K562 (cell line): ENCODE measurements around the gene EXOC6. TPM values are rescaled to one million over a fixed set of nuclear protein-coding genes. Genes with fewer than 3 reads are reported as not detected.

ENCODE experiments used
- BRD4 ChIP-seq: fragments of 200-600 bp; sonication (generic); IDR thresholded peaks from 2 replicates; pipeline ENCODE4 v1.6.1; 2017; ENCODE audit warnings: inconsistent platforms
- BRF1 ChIP-seq: IDR thresholded peaks from 3 replicates; pipeline ENCODE4 v1.6.1; 2011; ENCODE audit warnings: borderline replicate concordance, mild to moderate bottlenecking; ENCODE audit not compliant: insufficient read length; ENCODE audit errors: extremely low read depth
- CXXC5 ChIP-seq: fragments of 250-450 bp; sonication (Bioruptor Pico); IDR thresholded peaks from 2 replicates; pipeline ENCODE4 v1.8.0; 2022; ENCODE audit warnings: inconsistent platforms, mild to moderate bottlenecking, moderate library complexity
- EHMT2 ChIP-seq: fragments of 450-650 bp; IDR thresholded peaks from 2 replicates; pipeline ENCODE4 v1.6.1; 2018; ENCODE audit warnings: antibody characterized with exemption
- IRF9 ChIP-seq: fragments of 450-650 bp; IDR thresholded peaks from 2 replicates; pipeline ENCODE4 v1.6.1; 2016; ENCODE audit warnings: missing biosample characterization, missing genetic modification characterization
- MITF ChIP-seq: IDR thresholded peaks from 2 replicates; pipeline ENCODE4 v1.6.1; 2014; ENCODE audit warnings: antibody characterized with exemption
- MTA3 ChIP-seq: fragments of 450-650 bp; formaldehyde crosslinking; IDR thresholded peaks from 2 replicates; pipeline ENCODE4 v1.6.1; 2017; ENCODE audit warnings: mild to moderate bottlenecking, borderline replicate concordance
- NR4A1 ChIP-seq, 2 experiments: fragments of 250-450 bp in 1 of 2; fragments of 450-650 bp in 1 of 2; sonication (Bioruptor Pico) in 1 of 2; IDR thresholded peaks; 2 replicates each; pipeline versions ENCODE4 v1.4.0 to v1.6.1; 2016 to 2020; ENCODE audit warnings: mild to moderate bottlenecking in 2 of 2, missing compliant biosample characterization in 1 of 2, missing genetic modification characterization in 1 of 2, moderate library complexity in 1 of 2
- POLR2G ChIP-seq: fragments of 200-400 bp; formaldehyde crosslinking; IDR thresholded peaks from 2 replicates; pipeline ENCODE4 v1.6.1; 2017; ENCODE audit warnings: low read depth, mild to moderate bottlenecking, antibody characterized with exemption, low read length, moderate library complexity
- STAT5B ChIP-seq: fragments of 250-450 bp; sonication (Bioruptor Pico); IDR thresholded peaks from 2 replicates; pipeline ENCODE4 v1.8.0; 2021; ENCODE audit warnings: mild to moderate bottlenecking, inconsistent platforms
- TAF9B ChIP-seq: fragments of 450-650 bp; IDR thresholded peaks from 2 replicates; pipeline ENCODE4 v1.6.1; 2018; ENCODE audit warnings: mild to moderate bottlenecking; ENCODE audit not compliant: partially characterized antibody
- TGIF2 ChIP-seq: sonication (generic); formaldehyde crosslinking; IDR thresholded peaks from 2 replicates; pipeline ENCODE4 v1.8.1; 2022; ENCODE audit warnings: mild to moderate bottlenecking, missing genetic modification reagents, moderate library complexity
- THAP7 ChIP-seq: fragments of 250-450 bp; sonication (Bioruptor Pico); IDR thresholded peaks from 2 replicates; pipeline ENCODE4 v1.5.0; 2021
- TOE1 ChIP-seq, 2 experiments: fragments of 450-650 bp in 1 of 2; sonication (generic) in 1 of 2; formaldehyde crosslinking in 1 of 2; IDR thresholded peaks; 2 replicates each; pipeline versions ENCODE4 v1.7.1 to v1.8.0; 2016 to 2022; ENCODE audit warnings: borderline replicate concordance in 2 of 2, mild to moderate bottlenecking in 2 of 2, antibody characterized with exemption in 1 of 2, inconsistent platforms in 1 of 2, low read depth in 1 of 2, missing genetic modification reagents in 1 of 2, moderate library complexity in 1 of 2
- TRIM24 ChIP-seq, 2 experiments: fragments of 450-650 bp; IDR thresholded peaks; 2 replicates each; pipeline ENCODE4 v1.6.1; 2016
- ZFP91 ChIP-seq: sonication (generic); formaldehyde crosslinking; IDR thresholded peaks from 2 replicates; pipeline ENCODE4 v1.8.0; 2022; ENCODE audit warnings: mild to moderate bottlenecking, missing genetic modification reagents
- ZNF239 ChIP-seq: fragments of 250-450 bp; sonication (Bioruptor Pico); IDR thresholded peaks from 2 replicates; pipeline ENCODE4 v1.4.0; 2020; ENCODE audit warnings: mild to moderate bottlenecking
- ZNF695 ChIP-seq: fragments of 450-650 bp; formaldehyde crosslinking; IDR thresholded peaks from 2 replicates; pipeline ENCODE4 v1.4.0; 2020; ENCODE audit warnings: mild to moderate bottlenecking, moderate library complexity
- polyA plus RNA-seq, 8 experiments: library from polyadenylated mRNA; depleted of rRNA in 4 of 8; stranded (reverse) in 5 of 8; unstranded in 3 of 8; fragments of >200 nt; fragmentation: Nextera tagmentation in 2 of 8; fragmentation: Illumina TruSeq in 1 of 8; extraction: Ambion mirVana in 2 of 8; extraction: Trizol in 1 of 8; gene quantifications; 2 replicates each; pipeline versions ENCODE4 v1.2.1 to v1.2.3, GENCODE V29; 2011 to 2014; ENCODE audit warnings: inconsistent platforms in 1 of 8, missing spikeins in 1 of 8
- total RNA-seq, 7 experiments: library from RNA; depleted of rRNA in 6 of 7; stranded (reverse); fragments of >200 nt in 6 of 7; fragmentation: Illumina TruSeq in 2 of 7; extraction: Trizol in 2 of 7; gene quantifications; 2 replicates each; pipeline versions ENCODE4 v1.2.1 to v1.2.3, GENCODE V29; 2011 to 2021; ENCODE audit warnings: low replicate concordance in 1 of 7
- TF ChIP-seq, protein P1 (sequence below): fragments of 450-650 bp; IDR thresholded peaks from 2 replicates; pipeline ENCODE4 v1.7.0; 2016; ENCODE audit warnings: borderline replicate concordance

The EXOC6 gene
- total and polyA plus RNA-seq, 9 of the 15 experiments (the other 6 are each of a cell fraction or from before 2014, with no cell fraction given): 13.9 to 42.8 (median 24.9) TPM

GRCh38 chr10:93071674-93072224 lies 223.4 kb downstream of the EXOC6 start (continued):
- TF ChIP-seq POLR2G (peak; percentile 77), EHMT2 (no peak), TGIF2 (CRISPR knock-in tag) (no peak), BRD4 (no peak), CXXC5 (CRISPR knock-in tag) (peak; percentile 92), MITF (peak; percentile 75), TAF9B (no peak), IRF9 (tag) (no peak), ZFP91 (no peak), BRF1 (no peak), ZNF239 (CRISPR knock-in tag) (no peak), MTA3 (0 out of 2 replicates have a peak, but pooled peaks have one; percentile 28), TRIM24 (IDR thresholded peaks at IDR 0.05) (peak in 1 of 2 experiments; percentile 34; a peak in 1 of 4 replicates), ZNF695 (CRISPR knock-in tag) (no peak), THAP7 (CRISPR knock-in tag) (no peak), STAT5B (no peak), NR4A1 (CRISPR knock-in tag; IDR thresholded peaks at IDR 0.05) (no peak), NR4A1 (tag; IDR thresholded peaks at IDR 0.05) (no peak), TOE1 (IDR thresholded peaks at IDR 0.05; ENCODE audit: borderline replicate concordance) (peak; percentile 59; the same call in 1 of the 2 replicates), TOE1 (CRISPR knock-in tag; IDR thresholded peaks at IDR 0.05; ENCODE audit: borderline replicate concordance, low read depth) (no peak)
- TF ChIP-seq, protein P1, sequence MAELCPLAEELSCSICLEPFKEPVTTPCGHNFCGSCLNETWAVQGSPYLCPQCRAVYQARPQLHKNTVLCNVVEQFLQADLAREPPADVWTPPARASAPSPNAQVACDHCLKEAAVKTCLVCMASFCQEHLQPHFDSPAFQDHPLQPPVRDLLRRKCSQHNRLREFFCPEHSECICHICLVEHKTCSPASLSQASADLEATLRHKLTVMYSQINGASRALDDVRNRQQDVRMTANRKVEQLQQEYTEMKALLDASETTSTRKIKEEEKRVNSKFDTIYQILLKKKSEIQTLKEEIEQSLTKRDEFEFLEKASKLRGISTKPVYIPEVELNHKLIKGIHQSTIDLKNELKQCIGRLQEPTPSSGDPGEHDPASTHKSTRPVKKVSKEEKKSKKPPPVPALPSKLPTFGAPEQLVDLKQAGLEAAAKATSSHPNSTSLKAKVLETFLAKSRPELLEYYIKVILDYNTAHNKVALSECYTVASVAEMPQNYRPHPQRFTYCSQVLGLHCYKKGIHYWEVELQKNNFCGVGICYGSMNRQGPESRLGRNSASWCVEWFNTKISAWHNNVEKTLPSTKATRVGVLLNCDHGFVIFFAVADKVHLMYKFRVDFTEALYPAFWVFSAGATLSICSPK: no peak
